Vagina (tissue), 2 donors: ENCODE data around the gene EDC3. TPM values are rescaled to one million over a fixed set of nuclear protein-coding genes. Genes with fewer than 3 reads are reported as not detected.
"Not testable (repeated sequence)": the region's sequence is repeated elsewhere in the genome, so short reads cannot be mapped to it uniquely, and the experiment has no call there.

Source experiments
- DNase-seq, 2 donors: peaks; one replicate each; pipeline ENCODE4 v3.0.0-alpha.2; 2017; ENCODE audit errors: extremely low spot score in 2 of 2
- H3K27ac ChIP-seq: fragments of 200-600 bp; sonication (generic); one replicate; pipeline ENCODE4 v1.5.1; 2019
- H3K27me3 ChIP-seq: fragments of 200-600 bp; sonication (generic); one replicate; pipeline ENCODE4 v1.5.1; 2019
- H3K36me3 ChIP-seq, 2 donors: fragments of 200-600 bp; sonication (generic); one replicate each; pipeline ENCODE4 v1.5.1; 2017 to 2019
- H3K4me1 ChIP-seq: fragments of 200-600 bp; sonication (generic); one replicate; pipeline ENCODE4 v1.5.1; 2019
- H3K4me3 ChIP-seq, 2 donors: fragments of 200-600 bp; sonication (generic); 1 replicate in 1 of 2; 2 replicates in 1 of 2; pipeline ENCODE4 v1.5.1; 2016 to 2019
- H3K9me3 ChIP-seq: fragments of 200-600 bp; sonication (generic); one replicate; pipeline ENCODE4 v1.5.1; 2019
- CTCF ChIP-seq, 3 experiments: fragments of 450-650 bp in 2 of 3; fragments of 200-600 bp in 1 of 3; sonication (generic) in 1 of 3; IDR thresholded peaks; one replicate each; pipeline ENCODE4 v1.5.1; 2017 to 2019; ENCODE audit warnings: antibody characterized with exemption in 3 of 3, mild to moderate bottlenecking in 2 of 3, moderate library complexity in 2 of 3
- POLR2A ChIP-seq, 2 donors: fragments of 450-650 bp; IDR thresholded peaks; one replicate each; pipeline ENCODE4 v1.6.1; 2017; ENCODE audit warnings: antibody characterized with exemption in 2 of 2, mild to moderate bottlenecking in 2 of 2, moderate library complexity in 2 of 2
- POLR2AphosphoS5 ChIP-seq, 2 donors: sonication (generic); formaldehyde crosslinking; IDR thresholded peaks; one replicate each; pipeline ENCODE4 v1.9.0; 2017; ENCODE audit warnings: antibody characterized with exemption in 2 of 2, mild to moderate bottlenecking in 2 of 2, low read depth in 1 of 2; ENCODE audit not compliant: insufficient read depth in 1 of 2
- intact Hi-C: fragments of 100-400 bp; cut with DNase I; formaldehyde crosslinking; loops from one replicate; pipeline ENCODE4 v1.15.1; 2023
- total RNA-seq: library from RNA; depleted of rRNA; stranded (reverse); fragments of >200 nt; gene quantifications from one replicate; pipeline ENCODE4 v1.2.3, GENCODE V29; 2016

EDC3 gene
- total RNA-seq, 1 donor from 2014 or later = 23.8 TPM

GRCh38 chr15:74603789-74604705 lies 91.8 kb downstream of the EDC3 start:
- peaks cover 8% of the 10 kb centered on the region for H3K4me1 ChIP-seq
- H3K36me3 ChIP-seq = no peaks in the 10 kb centered on the region
- no peaks in the 10 kb centered on the region for H3K27me3 ChIP-seq
- TF ChIP-seq CTCF (IDR thresholded peaks at IDR 0.05) = no peak
- TF ChIP-seq POLR2A (IDR thresholded peaks at IDR 0.05) = no peak
- no peak for TF ChIP-seq POLR2AphosphoS5 (IDR thresholded peaks at IDR 0.05; ENCODE audit: insufficient read depth in 1 of 2, low read depth in 1 of 2)
- no peak overlapping the region for H3K27ac ChIP-seq
- intact Hi-C loops = no loop called here
- no peak for DNase-seq
- no peak overlapping the region for H3K4me3 ChIP-seq
- no peaks in the 10 kb centered on the region for H3K9me3 ChIP-seq

GRCh38 chr15:74603026-74603788 lies 92.6 kb downstream of the EDC3 start:
- intact Hi-C loops = no loop called here
- Histone ChIP-seq H3K9me3 (no peaks in the 10 kb centered on the region), H3K4me3 (no peak overlapping the region), H3K27me3 (no peaks in the 10 kb centered on the region), H3K4me1 (peaks cover 11% of the 10 kb centered on the region), H3K36me3 (no peaks in the 10 kb centered on the region), H3K27ac (no peak overlapping the region)
- DNase-seq = no peak
- TF ChIP-seq POLR2AphosphoS5 (IDR thresholded peaks at IDR 0.05; ENCODE audit: insufficient read depth in 1 of 2, low read depth in 1 of 2) (no peak), POLR2A (IDR thresholded peaks at IDR 0.05) (no peak), CTCF (IDR thresholded peaks at IDR 0.05) (no peak)

- H3K27ac ChIP-seq = peak overlapping the region; percentile 81
- no peak for DNase-seq
- intact Hi-C loops = no loop called here
- H3K4me1 ChIP-seq = peaks cover 11% of the 10 kb centered on the region
- no peaks in the 10 kb centered on the region for H3K36me3 ChIP-seq
- H3K4me3 ChIP-seq = peak overlapping the region; percentile 52 to 53
- TF ChIP-seq CTCF (IDR thresholded peaks at IDR 0.05) (no peak), POLR2A (IDR thresholded peaks at IDR 0.05) (no peak), POLR2AphosphoS5 (IDR thresholded peaks at IDR 0.05; ENCODE audit: insufficient read depth in 1 of 2, low read depth in 1 of 2) (no peak)
- H3K9me3 ChIP-seq = no peaks in the 10 kb centered on the region
- no peaks in the 10 kb centered on the region for H3K27me3 ChIP-seq
These were observed 96.7 kb downstream of the EDC3 start for GRCh38 chr15:74599156-74599555.

GRCh38 chr15:74598126-74598842 lies 97.5 kb downstream of the EDC3 start:
- H3K9me3 ChIP-seq = no peaks in the 10 kb centered on the region
- H3K36me3 ChIP-seq = peaks cover 0 to 3% of the 10 kb centered on the region in 2 donors
- peak in 1 of 2 donors; percentile 96 for DNase-seq
- H3K27ac ChIP-seq = peak overlapping the region; percentile 81
- H3K4me1 ChIP-seq = peaks cover 11% of the 10 kb centered on the region
- intact Hi-C loops = no loop called here
- H3K27me3 ChIP-seq = no peaks in the 10 kb centered on the region
- TF ChIP-seq POLR2AphosphoS5 (IDR thresholded peaks at IDR 0.05; ENCODE audit: insufficient read depth in 1 of 2, low read depth in 1 of 2) (peak; percentile 97), POLR2A (IDR thresholded peaks at IDR 0.05) (peak; percentile 60 to 77), CTCF (IDR thresholded peaks at IDR 0.05) (no peak)
- H3K4me3 ChIP-seq = peak overlapping the region; percentile 52 to 53

GRCh38 chr15:74597146-74597705 lies 98.6 kb downstream of the EDC3 start:
- H3K4me3 ChIP-seq, H3K9me3 ChIP-seq, H3K27me3 ChIP-seq, DNase-seq, intact Hi-C loops, H3K36me3 ChIP-seq, H3K27ac ChIP-seq: not testable (repeated sequence)
- peaks cover 11% of the 10 kb centered on the region for H3K4me1 ChIP-seq

GRCh38 chr15:74596736-74597135 lies 99.1 kb downstream of the EDC3 start:
- H3K9me3 ChIP-seq, H3K27ac ChIP-seq, H3K27me3 ChIP-seq, DNase-seq, H3K4me3 ChIP-seq, intact Hi-C loops: not testable (repeated sequence)
- peaks cover 11% of the 10 kb centered on the region for H3K4me1 ChIP-seq
- peaks cover 0 to 12% of the 10 kb centered on the region in 2 donors for H3K36me3 ChIP-seq
